ENCODE measurements around the gene LMX1A.

DNA sequence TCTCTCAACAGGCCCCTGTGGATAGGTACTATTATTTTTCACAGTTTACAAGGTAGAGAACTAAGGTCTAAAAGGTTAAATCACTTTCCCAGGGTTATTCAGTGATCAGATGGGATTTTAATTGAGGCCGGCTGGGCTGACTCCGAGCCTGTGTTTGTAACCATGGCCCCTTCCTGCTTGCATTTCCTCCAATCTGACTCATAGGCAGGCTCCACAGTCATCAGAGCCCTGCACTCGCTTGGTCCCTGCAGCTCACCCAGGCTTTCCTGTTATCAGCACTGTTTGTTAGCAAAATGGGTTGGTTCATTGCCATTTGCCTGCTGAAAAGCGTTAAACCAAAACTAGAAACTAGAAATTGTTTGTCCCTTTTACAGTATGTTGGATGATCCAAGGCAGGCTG lies 41.4 kb upstream of the LMX1A start:
- TF ChIP-seq, protein P1, sequence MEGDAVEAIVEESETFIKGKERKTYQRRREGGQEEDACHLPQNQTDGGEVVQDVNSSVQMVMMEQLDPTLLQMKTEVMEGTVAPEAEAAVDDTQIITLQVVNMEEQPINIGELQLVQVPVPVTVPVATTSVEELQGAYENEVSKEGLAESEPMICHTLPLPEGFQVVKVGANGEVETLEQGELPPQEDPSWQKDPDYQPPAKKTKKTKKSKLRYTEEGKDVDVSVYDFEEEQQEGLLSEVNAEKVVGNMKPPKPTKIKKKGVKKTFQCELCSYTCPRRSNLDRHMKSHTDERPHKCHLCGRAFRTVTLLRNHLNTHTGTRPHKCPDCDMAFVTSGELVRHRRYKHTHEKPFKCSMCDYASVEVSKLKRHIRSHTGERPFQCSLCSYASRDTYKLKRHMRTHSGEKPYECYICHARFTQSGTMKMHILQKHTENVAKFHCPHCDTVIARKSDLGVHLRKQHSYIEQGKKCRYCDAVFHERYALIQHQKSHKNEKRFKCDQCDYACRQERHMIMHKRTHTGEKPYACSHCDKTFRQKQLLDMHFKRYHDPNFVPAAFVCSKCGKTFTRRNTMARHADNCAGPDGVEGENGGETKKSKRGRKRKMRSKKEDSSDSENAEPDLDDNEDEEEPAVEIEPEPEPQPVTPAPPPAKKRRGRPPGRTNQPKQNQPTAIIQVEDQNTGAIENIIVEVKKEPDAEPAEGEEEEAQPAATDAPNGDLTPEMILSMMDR (IDR thresholded peaks at IDR 0.05) = no peak
- TF ChIP-seq POLR2A (IDR thresholded peaks at IDR 0.05) = no peak

Measured in esophagus squamous epithelium (tissue), 4 donors.